AG08395 (cell line): ENCODE results near the gene S100A7.
A peak's percentile ranks its signal among the peaks of the same experiment; 100 is the strongest.
"Not testable (repeated sequence)": the region's sequence is repeated elsewhere in the genome, so short reads cannot be mapped to it uniquely, and the experiment has no call there.

Experiments
- DNase-seq: peaks from one replicate; pipeline ENCODE4 v3.0.0; 2012; ENCODE audit warnings: mixed read lengths, low spot score

Gene S100A7

DNA sequence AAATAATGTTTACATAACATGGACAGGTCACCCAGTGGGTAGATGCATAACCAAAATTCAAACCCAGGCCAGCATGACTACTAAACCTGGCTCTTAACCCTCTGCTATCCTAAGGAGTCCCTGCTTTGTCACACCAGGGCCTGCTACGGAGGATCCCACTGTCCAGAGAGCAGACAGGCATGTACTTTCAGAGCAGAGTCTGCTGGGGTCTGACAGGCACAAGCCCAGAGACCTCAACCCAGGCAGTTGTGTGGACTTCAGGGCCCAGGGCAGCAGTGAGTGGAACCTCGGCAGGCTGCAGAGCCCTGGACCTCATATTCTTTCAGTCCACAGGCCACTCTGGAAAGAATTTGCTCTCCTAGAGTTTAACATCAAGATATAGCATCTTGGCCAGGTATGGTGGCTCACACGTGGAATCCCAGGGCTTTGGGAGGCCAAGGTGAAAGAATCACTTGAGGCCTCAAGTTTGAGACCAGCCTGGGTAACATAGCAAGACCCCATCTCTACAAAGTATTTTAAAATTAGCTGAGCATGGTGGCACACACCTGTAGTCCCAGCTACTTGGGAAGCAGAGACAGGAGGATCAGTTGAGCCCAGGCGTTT is 16.1 kb upstream of the S100A7 start:
- no peak for DNase-seq

DNA sequence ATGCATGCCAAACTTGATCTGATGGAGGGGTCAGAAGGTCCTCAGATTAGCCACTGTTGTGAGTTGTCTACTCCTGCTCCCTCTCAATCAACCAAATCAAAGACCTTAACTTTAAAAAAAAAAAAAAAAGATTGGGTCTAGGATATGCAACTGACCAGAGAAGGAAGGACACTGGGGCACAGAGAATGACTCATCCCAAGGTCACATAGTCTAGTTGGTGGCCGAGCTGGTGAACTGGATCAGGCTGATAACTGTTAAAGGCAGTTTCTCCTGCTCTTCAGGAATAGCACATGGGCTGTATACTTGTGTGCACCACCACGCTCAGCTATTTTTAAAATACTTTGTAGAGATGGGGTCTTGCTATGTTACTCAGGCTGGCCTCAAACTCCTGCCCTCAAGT is 14.8 kb upstream of the S100A7 start:
- DNase-seq = no peak

DNA sequence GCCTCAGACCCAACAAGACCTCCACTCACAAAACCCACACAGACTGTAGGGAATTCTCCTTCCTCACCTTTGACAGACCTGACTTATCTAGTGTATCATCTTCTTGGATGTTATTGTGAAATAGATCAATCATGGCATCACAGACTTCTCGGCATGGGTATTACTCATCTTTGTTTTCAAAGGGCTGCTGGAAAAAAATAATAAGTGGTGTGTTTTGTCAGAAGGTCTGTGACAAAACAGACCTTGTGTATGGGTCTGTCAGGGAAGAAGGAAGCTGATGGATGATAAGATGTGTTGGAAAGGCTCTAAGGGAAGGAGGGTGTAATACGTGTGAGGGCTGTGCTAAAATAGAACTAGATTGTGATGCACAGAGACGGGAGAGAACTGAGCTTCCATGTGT is 13.9 kb upstream of the S100A7 start:
- no peak for DNase-seq

DNA sequence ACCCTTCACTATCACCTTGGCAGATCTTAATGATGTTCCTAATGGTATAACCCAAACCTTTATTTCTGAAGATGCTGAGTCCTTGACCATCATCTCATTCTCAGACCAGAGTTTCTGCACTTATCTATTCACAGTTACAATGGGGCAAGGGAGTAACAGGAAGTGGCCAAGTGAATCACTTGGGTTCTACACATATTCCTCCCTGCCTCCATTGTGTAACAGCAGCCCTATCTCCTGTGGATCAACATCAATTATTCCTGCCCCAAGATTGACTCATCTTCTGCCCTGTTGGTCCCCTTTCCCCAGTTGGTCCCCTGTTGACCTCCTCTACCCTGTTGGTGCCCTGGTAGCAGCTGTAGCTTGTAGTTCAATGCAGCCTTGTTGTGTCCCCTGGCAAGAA is 10.3 kb upstream of the S100A7 start:
- DNase-seq = no peak

DNA sequence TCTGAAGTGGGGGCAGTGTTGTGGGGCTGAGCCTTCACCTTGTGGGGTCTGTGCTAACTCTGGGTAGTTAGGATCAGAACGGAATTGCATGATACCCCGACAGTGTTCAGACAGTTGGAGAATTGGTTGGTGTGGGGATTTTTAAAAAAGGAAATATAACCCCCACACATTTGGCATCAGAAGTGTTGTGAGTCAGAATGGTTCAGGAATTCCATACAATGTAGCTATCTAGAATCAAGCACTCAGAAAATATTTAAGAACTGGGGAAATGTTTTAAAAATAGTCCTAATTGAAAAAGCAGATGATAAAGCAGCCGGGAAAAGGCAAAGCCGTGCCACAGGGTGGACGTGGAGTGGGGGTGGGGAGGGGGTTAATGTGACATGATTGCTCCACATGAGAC is 6.5 kb upstream of the S100A7 start:
- no peak for DNase-seq

DNA sequence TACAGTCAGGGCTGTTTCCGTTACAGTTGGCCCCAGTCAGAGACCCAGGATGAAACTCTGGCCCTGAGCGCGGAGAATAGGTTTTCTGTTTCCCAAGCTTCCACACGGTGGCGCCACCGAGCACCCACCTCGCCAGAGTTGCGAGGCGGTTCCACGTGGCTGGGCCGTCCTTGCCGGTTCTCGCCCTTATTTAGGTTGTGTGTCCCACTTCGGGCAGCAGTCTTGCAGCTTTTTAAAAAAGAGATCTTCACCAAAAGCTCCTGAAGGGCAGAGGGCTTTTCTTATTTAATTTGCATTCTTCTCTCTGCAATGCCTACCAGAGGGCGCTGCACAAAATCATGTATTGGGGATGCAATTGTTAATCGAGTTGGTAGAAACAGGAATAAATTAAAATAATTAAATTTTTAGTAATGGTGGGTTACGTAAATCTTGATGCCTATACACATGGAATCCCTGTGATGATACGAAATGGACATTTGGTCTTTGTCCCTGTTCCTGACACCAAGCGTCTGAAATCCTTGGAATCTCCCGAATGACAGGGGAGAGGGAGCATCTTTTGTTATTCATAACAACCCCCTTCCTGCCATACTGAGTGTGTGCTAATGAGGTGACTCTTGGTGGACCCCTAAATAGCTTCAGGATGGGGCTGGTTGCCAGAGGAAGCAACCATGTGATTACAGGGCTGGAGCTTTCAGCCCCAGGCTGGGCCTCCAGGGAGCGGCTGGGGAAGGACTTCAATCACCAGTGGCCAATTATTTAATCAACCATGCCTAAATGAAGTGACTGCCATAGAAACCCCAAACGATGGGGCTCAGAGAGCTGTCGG is 5.6 kb upstream of the S100A7 start:
- peak; percentile 61 for DNase-seq

DNA sequence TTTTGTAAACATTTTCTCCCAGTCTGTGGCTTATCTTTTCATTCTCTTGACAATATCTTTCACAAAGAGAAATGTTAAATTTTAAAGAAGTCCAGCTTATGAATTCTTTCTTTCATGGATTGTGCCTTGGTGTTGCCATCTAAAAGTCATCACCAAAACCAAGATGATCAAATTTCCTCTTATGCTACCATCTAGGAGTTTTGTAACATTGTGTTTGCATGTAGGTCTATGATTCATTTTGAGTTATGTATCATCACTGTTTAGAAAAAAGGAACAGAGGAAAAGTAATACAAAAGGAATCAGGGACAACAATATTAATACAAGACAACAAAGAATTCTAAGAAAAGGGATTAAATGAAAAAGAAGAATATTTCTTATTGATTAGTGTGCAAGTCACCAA is 2.3 kb upstream of the S100A7 start:
- not testable (repeated sequence) for DNase-seq

DNA sequence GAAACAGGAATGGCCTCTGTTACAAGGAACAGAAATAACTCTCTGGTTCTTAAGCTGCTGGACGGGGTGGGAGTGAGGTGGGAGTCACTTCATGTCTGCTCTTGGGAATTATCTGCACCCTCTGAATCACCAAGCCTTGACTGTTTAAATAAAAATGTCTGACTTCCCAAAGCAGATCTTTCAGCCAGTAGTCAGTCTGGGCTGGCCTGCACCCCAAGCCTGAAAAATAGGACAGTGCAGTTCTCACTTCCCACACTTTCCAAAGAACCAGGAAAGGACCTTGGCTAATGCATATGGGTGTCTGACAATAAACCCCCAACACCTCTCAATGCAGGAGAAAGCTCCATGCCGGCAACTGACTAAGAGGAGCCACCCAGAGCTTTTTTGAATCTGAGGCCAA is 796 bp downstream of the S100A7 start:
- DNase-seq = no peak

DNA sequence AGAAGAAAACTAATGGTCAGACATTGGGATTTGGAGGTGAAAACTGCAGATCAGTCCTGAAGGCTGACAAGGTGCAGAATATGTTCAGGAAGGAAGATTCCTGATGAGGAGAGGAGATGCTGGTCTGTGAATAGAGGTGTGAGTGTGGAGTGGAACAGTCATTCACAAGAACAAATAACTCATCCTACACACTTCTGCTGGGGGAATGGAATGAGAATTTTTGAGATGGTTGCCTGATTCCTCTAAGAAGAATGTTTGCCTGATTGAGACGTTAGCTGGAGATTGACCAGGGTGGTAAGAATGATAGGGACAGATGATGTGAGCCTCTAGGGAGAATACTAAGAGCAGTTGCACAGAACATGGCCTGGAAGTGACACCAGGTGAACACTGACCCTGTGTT is 4.1 kb downstream of the S100A7 start:
- DNase-seq = no peak

DNA sequence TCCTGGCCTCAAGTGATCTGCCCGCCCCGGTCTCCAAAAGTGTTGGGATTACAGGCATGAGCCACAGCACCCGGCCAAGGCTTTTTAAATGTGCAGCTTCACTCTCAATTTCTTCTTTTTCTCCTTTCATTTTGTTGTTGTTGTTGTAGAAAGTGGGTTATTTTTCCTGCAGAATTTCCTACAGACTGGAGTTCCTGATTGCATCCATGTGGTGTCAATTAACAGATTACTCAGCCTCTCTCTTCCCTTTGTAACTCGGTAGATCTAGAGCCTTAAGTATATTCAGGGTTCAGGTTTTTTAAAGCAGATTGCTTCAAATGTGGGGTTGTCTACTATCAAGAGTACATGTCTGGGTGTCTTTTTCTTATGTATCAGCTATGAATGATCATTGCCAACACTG is 11.6 kb downstream of the S100A7 start:
- DNase-seq = not testable (repeated sequence)

DNA sequence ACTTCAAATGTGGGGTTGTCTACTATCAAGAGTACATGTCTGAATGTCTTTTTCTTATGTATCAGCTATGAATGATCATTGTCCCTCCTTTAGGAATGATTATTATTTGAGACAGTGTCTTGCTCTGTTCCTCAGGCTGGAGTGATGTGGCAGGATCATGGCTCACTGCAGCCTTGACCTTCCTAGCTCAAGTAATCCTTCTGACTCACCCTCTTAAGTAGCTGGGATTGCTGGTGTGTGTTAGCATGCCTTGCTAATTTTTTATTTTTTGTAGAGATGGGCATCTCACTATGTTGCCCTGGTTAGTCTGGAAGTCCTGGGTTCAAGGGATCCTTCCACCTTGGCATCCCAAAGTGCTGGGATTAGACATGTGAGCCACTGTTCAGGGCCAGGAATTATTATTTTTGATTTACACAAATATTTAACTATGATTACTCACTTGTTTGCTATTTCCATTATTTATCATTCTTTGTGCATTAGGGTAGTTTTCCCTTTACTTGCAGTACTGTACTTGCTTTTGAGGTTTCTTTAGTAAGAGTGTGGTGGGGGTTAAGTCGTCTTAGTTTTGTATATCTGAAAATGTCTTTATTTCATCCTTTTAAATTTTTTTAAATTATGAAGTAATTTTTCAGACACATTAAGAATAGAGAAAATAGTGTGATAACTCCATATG is 12.8 kb downstream of the S100A7 start:
- peak; percentile 24 for DNase-seq

DNA sequence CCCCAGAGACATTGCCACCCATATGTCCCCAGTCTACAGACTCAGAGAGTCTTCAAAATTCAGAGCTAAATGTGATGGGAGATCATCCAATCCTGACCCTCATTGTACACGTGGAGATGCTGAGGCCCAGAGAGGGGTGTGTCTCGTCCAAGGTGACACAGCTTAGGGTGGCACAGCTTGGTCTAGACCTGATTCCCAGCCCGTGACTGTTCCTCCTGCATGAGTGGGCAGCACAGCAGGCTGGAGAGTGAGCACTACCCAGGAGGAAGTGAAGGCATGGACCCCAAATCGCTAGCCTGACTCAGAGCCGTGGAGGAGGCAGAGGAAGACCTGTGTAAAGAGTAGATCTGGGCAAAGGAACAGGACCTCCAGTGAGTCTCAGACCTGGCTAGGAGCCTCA is 16.4 kb downstream of the S100A7 start:
- no peak for DNase-seq

DNA sequence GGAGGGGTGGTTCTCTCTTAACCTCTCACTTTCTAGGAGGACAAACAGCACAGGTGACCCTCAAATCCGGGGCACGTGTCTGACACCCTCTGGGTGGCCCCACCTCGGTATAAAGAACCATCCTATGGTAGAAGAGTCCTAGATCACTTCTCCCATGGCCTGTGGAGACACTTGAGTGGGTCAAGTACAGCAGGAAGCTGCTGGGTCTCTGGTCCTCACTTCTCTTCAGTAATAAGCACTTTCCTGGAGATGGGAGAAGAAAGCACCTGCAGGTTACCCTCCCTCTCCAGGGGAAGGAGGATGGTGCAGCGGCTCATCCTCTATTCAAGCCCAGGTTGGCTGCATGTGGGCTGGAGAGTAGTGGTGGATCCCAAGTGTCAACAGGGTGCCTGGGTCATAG is 17.0 kb downstream of the S100A7 start:
- no peak for DNase-seq

DNA sequence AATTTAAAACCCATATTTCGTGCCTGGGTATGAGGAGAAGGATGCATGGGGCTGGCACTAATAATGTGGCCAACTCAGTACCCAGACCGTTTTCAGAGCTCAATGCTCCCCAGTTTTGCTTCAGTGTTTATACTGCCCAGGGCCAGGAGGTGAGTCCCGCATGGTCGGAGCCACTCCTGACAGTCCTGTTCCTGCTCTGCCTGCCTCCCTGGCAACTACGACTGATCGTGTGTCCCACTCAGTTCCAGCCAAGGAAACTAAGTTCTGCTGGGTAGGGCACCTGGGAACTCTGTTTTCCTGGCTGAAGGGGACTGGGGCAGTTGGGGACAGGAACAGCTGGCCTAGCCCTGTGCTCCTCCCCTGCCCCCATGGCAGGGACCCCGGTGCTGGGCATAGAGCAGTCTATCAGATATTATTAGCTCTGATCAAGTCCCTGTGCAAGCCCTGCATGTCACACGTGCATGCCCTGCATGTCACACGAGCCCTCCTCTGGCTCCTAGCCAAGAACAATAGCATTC is 19.2 kb downstream of the S100A7 start:
- no peak for DNase-seq

DNA sequence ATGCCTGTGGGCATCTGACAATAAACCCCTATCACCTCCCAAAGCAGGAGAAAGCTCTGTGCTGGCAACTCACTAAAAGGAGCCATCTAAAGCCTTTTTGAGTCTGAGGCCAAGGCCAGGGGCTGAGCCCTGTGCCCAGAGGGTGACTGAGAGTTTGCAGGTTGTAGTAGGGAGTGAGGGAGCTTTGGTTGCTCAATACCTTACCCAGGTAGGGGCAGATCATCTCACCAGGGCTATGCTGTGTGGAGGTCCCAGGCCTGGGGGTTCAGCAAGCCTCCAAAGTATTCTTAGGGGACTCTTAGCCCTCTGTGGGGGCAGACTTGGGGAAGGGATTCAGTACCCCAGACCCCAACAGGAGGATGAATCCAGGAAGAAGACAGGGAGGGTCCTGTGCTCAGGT is 21.2 kb downstream of the S100A7 start:
- DNase-seq = no peak

DNA sequence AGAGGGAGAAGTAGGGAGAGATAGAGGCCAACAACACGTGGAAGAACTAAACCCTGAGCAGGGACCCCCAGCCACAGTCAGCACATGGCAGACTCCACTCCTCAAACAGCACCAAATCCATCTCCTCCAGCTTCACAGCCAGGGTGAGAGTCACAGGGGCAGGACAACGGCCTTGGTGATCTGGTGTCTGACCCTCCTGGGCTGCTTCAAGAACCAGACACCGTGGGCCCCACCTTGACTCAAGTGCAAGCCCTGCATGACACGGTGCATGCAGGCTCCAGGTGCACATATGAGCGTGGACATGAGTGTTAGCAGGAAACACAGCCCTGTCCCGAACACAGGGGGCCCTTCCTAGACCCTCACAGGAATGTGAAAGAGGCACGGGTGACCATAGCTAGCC is 21.9 kb downstream of the S100A7 start:
- no peak for DNase-seq

DNA sequence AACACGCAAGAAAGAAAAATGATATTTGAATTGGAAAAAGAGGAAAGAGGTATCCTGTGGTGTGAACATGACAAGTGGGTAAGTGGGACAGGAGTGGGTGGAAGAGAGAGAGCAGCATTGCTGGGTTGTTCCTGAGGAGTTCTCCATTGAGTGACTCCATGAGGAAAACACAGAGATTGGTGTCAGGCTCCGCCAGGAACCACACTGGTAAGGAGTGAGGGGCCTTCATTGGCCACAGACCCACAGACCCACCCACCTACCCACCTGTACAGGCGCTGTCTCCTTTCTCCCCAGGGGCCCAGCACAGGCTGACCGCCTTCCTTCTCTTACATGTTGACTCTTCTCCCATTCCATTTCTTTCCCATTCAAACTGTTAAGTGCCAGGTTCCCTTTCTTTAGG is 23.2 kb downstream of the S100A7 start:
- no peak for DNase-seq

DNA sequence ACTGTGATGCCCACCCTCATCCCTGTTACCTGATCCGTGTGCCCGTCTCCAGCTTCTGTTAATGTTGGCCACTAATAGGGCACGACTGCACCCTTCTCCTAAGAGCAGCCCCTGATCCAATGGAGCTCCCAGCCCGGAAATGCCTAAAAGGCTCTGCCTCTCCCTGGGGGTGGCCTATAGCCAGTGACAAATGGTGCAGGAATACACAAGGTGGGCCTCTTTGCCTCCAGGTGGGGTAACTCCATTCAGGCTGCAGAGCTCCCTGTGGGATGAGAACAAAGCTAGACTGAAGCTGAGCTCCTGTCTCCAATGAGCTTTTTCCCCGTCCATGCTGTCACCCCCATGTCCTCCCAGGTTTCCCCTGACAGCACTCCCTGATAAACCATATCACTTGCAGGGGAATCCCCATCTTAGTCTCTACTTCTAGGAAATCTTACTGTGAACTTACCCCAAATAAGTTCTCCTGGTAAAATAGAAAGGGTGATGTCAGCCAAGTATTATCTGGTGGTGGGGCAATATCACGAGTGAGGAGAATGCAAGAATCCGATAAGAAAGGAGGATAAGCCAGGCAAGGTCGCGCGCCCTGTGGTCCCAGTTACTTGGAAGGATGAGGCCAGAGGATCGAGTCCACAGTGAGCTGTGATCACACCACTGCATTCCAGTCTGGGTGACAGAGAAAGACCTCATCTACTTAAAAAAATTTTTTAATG is 25.6 kb downstream of the S100A7 start:
- no peak for DNase-seq

DNA sequence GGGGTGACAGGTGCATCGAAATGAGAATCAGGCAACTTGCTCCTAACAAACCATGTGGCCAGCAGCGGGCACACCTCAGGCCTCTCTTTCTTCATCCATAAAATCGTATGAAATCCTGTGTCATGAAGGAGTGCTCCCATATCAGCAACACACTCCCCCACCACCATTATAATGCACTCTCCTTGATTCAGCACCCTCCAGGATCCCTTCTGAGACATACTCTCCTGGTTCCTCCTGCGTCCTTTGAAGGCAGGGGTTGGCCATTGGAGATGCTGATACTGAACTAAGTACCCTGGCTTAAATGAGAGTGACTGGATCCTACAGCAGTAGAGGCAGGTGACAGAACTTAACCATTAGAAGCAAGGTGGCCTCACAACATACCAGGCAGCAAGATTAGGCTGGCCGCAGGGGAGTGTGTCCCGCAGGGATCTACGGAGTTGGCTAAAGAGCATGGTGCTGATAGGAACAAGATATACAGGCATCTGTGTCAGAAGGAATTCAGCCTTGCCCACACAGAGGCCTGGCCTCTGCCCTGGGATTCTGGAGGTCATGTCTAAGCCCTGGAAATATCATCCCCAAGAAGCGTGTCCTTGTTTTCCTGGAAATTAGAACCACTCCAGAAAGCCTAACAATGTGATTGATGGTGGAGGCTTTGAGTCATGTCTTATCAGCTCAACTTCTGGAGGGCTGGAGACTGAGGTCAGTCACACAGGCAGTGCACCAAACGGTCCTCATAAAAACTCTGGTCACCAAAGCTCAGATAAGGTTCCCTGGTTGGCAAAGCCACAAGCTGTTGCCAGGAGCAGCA is 27.4 kb downstream of the S100A7 start:
- no peak for DNase-seq

DNA sequence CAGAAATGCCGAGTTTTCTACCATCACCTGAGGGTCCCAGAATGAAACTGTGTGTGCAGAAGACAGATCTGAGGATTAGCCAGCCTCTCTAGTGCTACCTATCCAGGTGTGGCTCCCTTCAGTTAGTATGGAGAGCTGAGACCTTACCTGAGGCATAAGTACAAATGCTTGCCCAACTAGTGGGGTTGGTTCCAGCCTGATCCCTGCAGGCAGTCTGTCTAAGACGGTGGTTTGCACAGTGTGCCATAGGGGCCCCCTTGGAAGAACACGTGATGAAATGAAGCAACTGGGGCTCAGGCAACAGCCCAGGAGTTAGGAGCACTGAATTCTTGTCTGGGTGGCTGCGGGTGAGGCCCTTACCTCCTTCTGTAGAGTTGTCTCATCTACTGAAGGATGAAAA is 28.5 kb downstream of the S100A7 start:
- no peak for DNase-seq

DNA sequence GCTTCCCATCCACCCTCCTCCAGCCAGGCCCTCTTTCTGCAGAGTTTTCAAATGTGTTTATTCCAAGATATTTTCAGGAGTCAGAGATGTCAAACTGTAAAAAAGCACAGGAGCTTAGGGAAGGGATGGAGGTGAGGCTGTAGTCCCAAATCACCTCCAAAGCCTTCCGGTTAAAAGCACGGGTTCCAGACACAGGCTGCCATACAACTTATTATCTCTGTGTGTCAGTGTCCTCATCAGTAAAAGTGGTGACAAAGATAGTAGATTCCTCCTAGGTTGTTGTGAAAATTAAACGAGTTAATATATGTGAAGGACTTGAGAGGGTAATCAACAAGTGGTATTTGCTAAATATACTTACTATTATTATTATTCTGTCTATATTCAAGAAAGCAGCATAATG is 29.0 kb downstream of the S100A7 start:
- no peak for DNase-seq

DNA sequence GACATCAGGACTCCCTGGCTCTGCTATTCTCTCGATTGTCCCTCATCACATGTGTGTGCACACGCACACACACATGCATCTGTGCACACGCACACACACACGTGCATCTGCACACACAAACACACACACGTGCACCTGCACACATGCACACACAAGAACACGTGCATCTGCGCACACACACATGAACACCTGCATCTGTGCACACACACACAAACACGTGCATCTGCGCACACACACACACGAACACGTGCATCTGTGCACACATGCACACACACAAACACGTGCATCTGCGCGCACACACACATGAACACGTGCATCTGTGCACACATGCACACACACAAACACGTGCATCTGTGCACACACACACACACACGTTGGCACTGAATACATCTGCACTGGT is 29.4 kb downstream of the S100A7 start:
- DNase-seq = no peak
